Measurements from ENCODE around the gene SPG21. TPM values are rescaled to one million over a fixed set of nuclear protein-coding genes. Genes with fewer than 3 reads are reported as not detected.

SPG21 gene
- polyA plus RNA-seq, 1 donor (not counting 4 experiments of a cell fraction or from before 2014, with no cell fraction given) = 62.9 TPM

DNA sequence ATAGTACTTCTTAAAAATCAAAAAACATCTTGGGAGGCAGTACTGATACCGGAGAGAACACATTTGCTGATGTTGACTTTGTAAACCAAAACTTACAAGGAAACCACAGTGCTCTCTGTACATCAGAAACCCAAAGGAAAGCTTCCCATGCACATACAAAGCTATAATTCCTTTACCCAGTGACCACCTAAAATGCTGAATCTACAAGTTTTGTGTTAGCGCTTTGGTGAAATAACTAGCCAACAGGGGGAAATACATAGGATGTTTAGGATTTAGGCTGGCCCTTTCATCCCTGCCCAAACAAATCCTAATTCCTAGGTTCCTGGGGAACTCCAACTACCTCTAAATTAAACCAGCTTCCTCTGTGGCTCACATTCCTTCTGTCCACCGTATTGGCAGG is 15.3 kb upstream of the SPG21 start:
- Histone ChIP-seq H3K27me3 (ENCODE audit: control insufficient read depth, extremely low read depth, insufficient read depth, low read length) (no peaks in the 10 kb centered on the region), H3K9ac (ENCODE audit: control insufficient read depth, extremely low read depth, insufficient read depth, low read length) (no peak overlapping the region), H3K4me1 (ENCODE audit: control insufficient read depth, extremely low read depth, insufficient read depth, low read length) (peaks cover 4% of the 10 kb centered on the region), H3K4me3 (ENCODE audit: control insufficient read depth in 2 of 3, extremely low read depth in 1 of 3, insufficient read depth in 2 of 3, low read depth in 1 of 3, low read length in 3 of 3) (no peak overlapping the region), H4K20me1 (ENCODE audit: control insufficient read depth, extremely low read depth, insufficient read depth, low read length) (no peaks in the 10 kb centered on the region), H3K9me3 (ENCODE audit: control insufficient read depth, low read depth, low read length) (no peaks in the 10 kb centered on the region), H3K4me2 (ENCODE audit: control insufficient read depth, extremely low read depth, insufficient read depth, low read depth, low read length) (no peak overlapping the region), H3K27ac (ENCODE audit: control insufficient read depth, insufficient read depth, low read length) (no peak overlapping the region), H2AFZ (ENCODE audit: control insufficient read depth, low read length) (no peak overlapping the region), H3K9me1 (ENCODE audit: control insufficient read depth, extremely low read depth, insufficient read depth, low read length) (no peaks in the 10 kb centered on the region), H3K36me3 (ENCODE audit: control insufficient read depth in 2 of 2, extremely low read depth in 1 of 2, insufficient read depth in 2 of 2, low read length in 2 of 2) (no peaks in the 10 kb centered on the region), H3K79me2 (ENCODE audit: control insufficient read depth, insufficient read depth, low read length) (no peaks in the 10 kb centered on the region)
- dilution Hi-C loops (cut with MboI; ENCODE audit: extremely low pct_ligation_motif_present, low sequenced_read_pairs) = no loop called here
- no peak for FAIRE-seq
- TF ChIP-seq, protein P1, sequence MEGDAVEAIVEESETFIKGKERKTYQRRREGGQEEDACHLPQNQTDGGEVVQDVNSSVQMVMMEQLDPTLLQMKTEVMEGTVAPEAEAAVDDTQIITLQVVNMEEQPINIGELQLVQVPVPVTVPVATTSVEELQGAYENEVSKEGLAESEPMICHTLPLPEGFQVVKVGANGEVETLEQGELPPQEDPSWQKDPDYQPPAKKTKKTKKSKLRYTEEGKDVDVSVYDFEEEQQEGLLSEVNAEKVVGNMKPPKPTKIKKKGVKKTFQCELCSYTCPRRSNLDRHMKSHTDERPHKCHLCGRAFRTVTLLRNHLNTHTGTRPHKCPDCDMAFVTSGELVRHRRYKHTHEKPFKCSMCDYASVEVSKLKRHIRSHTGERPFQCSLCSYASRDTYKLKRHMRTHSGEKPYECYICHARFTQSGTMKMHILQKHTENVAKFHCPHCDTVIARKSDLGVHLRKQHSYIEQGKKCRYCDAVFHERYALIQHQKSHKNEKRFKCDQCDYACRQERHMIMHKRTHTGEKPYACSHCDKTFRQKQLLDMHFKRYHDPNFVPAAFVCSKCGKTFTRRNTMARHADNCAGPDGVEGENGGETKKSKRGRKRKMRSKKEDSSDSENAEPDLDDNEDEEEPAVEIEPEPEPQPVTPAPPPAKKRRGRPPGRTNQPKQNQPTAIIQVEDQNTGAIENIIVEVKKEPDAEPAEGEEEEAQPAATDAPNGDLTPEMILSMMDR (optimal IDR thresholded peaks at IDR 0.05 in 1 of 3, IDR thresholded peaks at IDR 0.05 in 1 of 3, conservative IDR thresholded peaks at IDR 0.05 in 1 of 3; ENCODE audit: extremely low read depth in 1 of 3, insufficient read depth in 2 of 3, low read length in 3 of 3) = no peak
- no peak for TF ChIP-seq EZH2 (IDR thresholded peaks at IDR 0.05; ENCODE audit: low read length)
- DNase-seq (ENCODE audit: low read depth, low spot score) = no peak

DNA sequence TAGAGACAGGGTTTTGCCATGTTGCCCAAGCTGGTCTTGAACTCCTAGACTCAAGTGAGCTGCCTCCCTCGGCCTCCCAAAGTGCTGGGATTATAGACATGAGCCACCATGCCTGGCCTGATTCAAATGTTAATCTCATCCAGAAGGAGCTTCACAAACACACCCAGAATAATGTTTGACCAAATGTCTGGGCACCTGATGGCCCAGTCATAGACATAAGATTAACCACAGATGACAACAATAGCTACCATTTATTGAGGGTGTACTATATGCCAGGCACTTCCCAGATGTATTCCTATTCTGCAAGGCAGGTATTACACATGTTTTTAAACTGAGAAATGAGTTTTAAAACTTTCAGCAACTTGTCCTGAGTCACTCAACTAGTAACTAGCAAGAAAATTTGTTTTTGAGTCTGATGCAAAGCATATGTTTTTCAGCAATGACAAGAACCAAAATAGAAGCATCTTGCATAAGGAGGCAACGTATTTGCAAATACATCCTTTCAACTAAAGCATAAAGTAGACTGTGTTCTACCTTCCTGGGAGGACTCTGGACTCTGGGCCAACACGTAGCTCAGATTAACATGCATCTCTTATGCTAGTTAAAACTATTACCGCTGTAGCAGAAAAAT is 8.1 kb upstream of the SPG21 start:
- no peaks in the 10 kb centered on the region for H3K9me1 ChIP-seq (ENCODE audit: control insufficient read depth, extremely low read depth, insufficient read depth, low read length)
- H3K9ac ChIP-seq (ENCODE audit: control insufficient read depth, extremely low read depth, insufficient read depth, low read length) = no peak overlapping the region
- H3K27ac ChIP-seq (ENCODE audit: control insufficient read depth, insufficient read depth, low read length) = no peak overlapping the region
- H3K27me3 ChIP-seq (ENCODE audit: control insufficient read depth, extremely low read depth, insufficient read depth, low read length) = no peaks in the 10 kb centered on the region
- H3K79me2 ChIP-seq (ENCODE audit: control insufficient read depth, insufficient read depth, low read length) = no peaks in the 10 kb centered on the region
- H3K4me1 ChIP-seq (ENCODE audit: control insufficient read depth, extremely low read depth, insufficient read depth, low read length) = no peaks in the 10 kb centered on the region
- TF ChIP-seq EZH2 (IDR thresholded peaks at IDR 0.05; ENCODE audit: low read length) = no peak
- TF ChIP-seq, protein P1 (optimal IDR thresholded peaks at IDR 0.05 in 1 of 3, IDR thresholded peaks at IDR 0.05 in 1 of 3, conservative IDR thresholded peaks at IDR 0.05 in 1 of 3; ENCODE audit: extremely low read depth in 1 of 3, insufficient read depth in 2 of 3, low read length in 3 of 3) = no peak
- FAIRE-seq (no peak), DNase-seq (ENCODE audit: low read depth, low spot score) (no peak)
- no peak overlapping the region for H3K4me2 ChIP-seq (ENCODE audit: control insufficient read depth, extremely low read depth, insufficient read depth, low read depth, low read length)
- H3K9me3 ChIP-seq (ENCODE audit: control insufficient read depth, low read depth, low read length) = no peaks in the 10 kb centered on the region
- H3K36me3 ChIP-seq (ENCODE audit: control insufficient read depth in 2 of 2, extremely low read depth in 1 of 2, insufficient read depth in 2 of 2, low read length in 2 of 2) = no peaks in the 10 kb centered on the region
- dilution Hi-C loops (cut with MboI; ENCODE audit: extremely low pct_ligation_motif_present, low sequenced_read_pairs) = no loop called here
- H4K20me1 ChIP-seq (ENCODE audit: control insufficient read depth, extremely low read depth, insufficient read depth, low read length) = no peaks in the 10 kb centered on the region
- H3K4me3 ChIP-seq (ENCODE audit: control insufficient read depth in 2 of 3, extremely low read depth in 1 of 3, insufficient read depth in 2 of 3, low read depth in 1 of 3, low read length in 3 of 3) = no peak overlapping the region
- no peak overlapping the region for H2AFZ ChIP-seq (ENCODE audit: control insufficient read depth, low read length)
